ENCODE measurements around the gene RHEBL1. TPM values are rescaled to one million over a fixed set of nuclear protein-coding genes. Genes with fewer than 3 reads are reported as not detected.

The RHEBL1 gene
- total and polyA plus RNA-seq, 4 donors, result 0.29 to 1.2 (median 0.36) TPM; not detected in 1

GRCh38 chr12:49030119-49030518, 39.7 kb downstream of the RHEBL1 start:
- WGBS, result 94% methylated on average over 8 of the region's 8 CpGs
- Histone ChIP-seq H3K4me3 (ENCODE audit: low read depth in 1 of 3, low read length in 3 of 3) (no peak overlapping the region), H3K9me3 (ENCODE audit: control insufficient read depth in 4 of 4, low read length in 3 of 4) (no peaks in the 10 kb centered on the region), H3K36me3 (ENCODE audit: control insufficient read depth in 4 of 4, insufficient read depth in 3 of 4, low read depth in 1 of 4, low read length in 3 of 4) (peaks cover 23 to 88% (median 53%) of the 10 kb centered on the region in 4 donors), H3K27me3 (ENCODE audit: control insufficient read depth in 4 of 4, insufficient read depth in 4 of 4, low read length in 3 of 4) (no peaks in the 10 kb centered on the region), H3K4me1 (ENCODE audit: control insufficient read depth in 4 of 4, insufficient read depth in 4 of 4, low read length in 3 of 4) (no peaks in the 10 kb centered on the region), H3K27ac (ENCODE audit: low read depth in 1 of 2, low read length in 2 of 2) (no peak overlapping the region), H3K9ac (ENCODE audit: low read depth in 1 of 2, low read length in 2 of 2) (no peak overlapping the region)
- no peak for TF ChIP-seq GABPA (IDR thresholded peaks at IDR 0.05 in 1 of 2, conservative IDR thresholded peaks at IDR 0.05 in 1 of 2)
- DNase-seq (ENCODE audit: low spot score), result no peak

- no peak for DNase-seq (ENCODE audit: low spot score)
- WGBS, result 93% methylated on average over 10 of the region's 10 CpGs
- Histone ChIP-seq H3K27me3 (ENCODE audit: control insufficient read depth in 4 of 4, insufficient read depth in 4 of 4, low read length in 3 of 4) (no peaks in the 10 kb centered on the region), H3K36me3 (ENCODE audit: control insufficient read depth in 4 of 4, insufficient read depth in 3 of 4, low read depth in 1 of 4, low read length in 3 of 4) (peaks cover 24 to 85% (median 62%) of the 10 kb centered on the region in 4 donors), H3K9ac (ENCODE audit: low read depth in 1 of 2, low read length in 2 of 2) (no peak overlapping the region), H3K4me1 (ENCODE audit: control insufficient read depth in 4 of 4, insufficient read depth in 4 of 4, low read length in 3 of 4) (no peaks in the 10 kb centered on the region), H3K4me3 (ENCODE audit: low read depth in 1 of 3, low read length in 3 of 3) (no peak overlapping the region), H3K9me3 (ENCODE audit: control insufficient read depth in 4 of 4, low read length in 3 of 4) (no peaks in the 10 kb centered on the region), H3K27ac (ENCODE audit: low read depth in 1 of 2, low read length in 2 of 2) (no peak overlapping the region)
- TF ChIP-seq REST (IDR thresholded peaks at IDR 0.05) (no peak), GABPA (IDR thresholded peaks at IDR 0.05 in 1 of 2, conservative IDR thresholded peaks at IDR 0.05 in 1 of 2) (no peak), ATF3 (IDR thresholded peaks at IDR 0.05) (no peak), MAX (IDR thresholded peaks at IDR 0.05) (no peak), FOXA2 (IDR thresholded peaks at IDR 0.05) (no peak), HNF4A (conservative IDR thresholded peaks at IDR 0.05) (no peak), EGR1 (IDR thresholded peaks at IDR 0.05; ENCODE audit: low read depth in 2 of 2) (no peak), HNF4G (IDR thresholded peaks at IDR 0.05) (no peak), TAF1 (conservative IDR thresholded peaks at IDR 0.05) (no peak), SP1 (IDR thresholded peaks at IDR 0.05) (no peak)
These were observed 41.0 kb downstream of the RHEBL1 start for GRCh38 chr12:49028666-49029275.

GRCh38 chr12:49027846-49028555, 41.8 kb downstream of the RHEBL1 start:
- no peak for DNase-seq (ENCODE audit: low spot score)
- no peaks in the 10 kb centered on the region for H3K9me3 ChIP-seq (ENCODE audit: control insufficient read depth in 4 of 4, low read length in 3 of 4)
- H3K36me3 ChIP-seq (ENCODE audit: control insufficient read depth in 4 of 4, insufficient read depth in 3 of 4, low read depth in 1 of 4, low read length in 3 of 4), result peaks cover 22 to 85% (median 63%) of the 10 kb centered on the region in 4 donors
- H3K27ac ChIP-seq (ENCODE audit: low read depth in 1 of 2, low read length in 2 of 2), result no peak overlapping the region
- H3K9ac ChIP-seq (ENCODE audit: low read depth in 1 of 2, low read length in 2 of 2), result no peak overlapping the region
- TF ChIP-seq HNF4A (conservative IDR thresholded peaks at IDR 0.05) (no peak), EGR1 (IDR thresholded peaks at IDR 0.05; ENCODE audit: low read depth in 2 of 2) (no peak)
- WGBS, result 92% methylated on average over 9 of the region's 9 CpGs
- no peak overlapping the region for H3K4me3 ChIP-seq (ENCODE audit: low read depth in 1 of 3, low read length in 3 of 3)
- no peaks in the 10 kb centered on the region for H3K27me3 ChIP-seq (ENCODE audit: control insufficient read depth in 4 of 4, insufficient read depth in 4 of 4, low read length in 3 of 4)
- H3K4me1 ChIP-seq (ENCODE audit: control insufficient read depth in 4 of 4, insufficient read depth in 4 of 4, low read length in 3 of 4), result no peaks in the 10 kb centered on the region
